GM19468 (cell line): Measurements from ENCODE around the gene RAX2.
"Not testable (repeated sequence)": the region's sequence is repeated elsewhere in the genome, so short reads cannot be mapped to it uniquely, and the experiment has no call there.

Source experiments
- ATAC-seq: cut with Tn5 transposase; IDR thresholded peaks from one replicate; pipeline ENCODE4 v1.9.1; 2021; ENCODE audit warnings: mild to moderate bottlenecking, moderate library complexity, moderate number of reproducible peaks; ENCODE audit not compliant: unreplicated experiment; ENCODE audit errors: extremely low read depth

The RAX2 gene

DNA sequence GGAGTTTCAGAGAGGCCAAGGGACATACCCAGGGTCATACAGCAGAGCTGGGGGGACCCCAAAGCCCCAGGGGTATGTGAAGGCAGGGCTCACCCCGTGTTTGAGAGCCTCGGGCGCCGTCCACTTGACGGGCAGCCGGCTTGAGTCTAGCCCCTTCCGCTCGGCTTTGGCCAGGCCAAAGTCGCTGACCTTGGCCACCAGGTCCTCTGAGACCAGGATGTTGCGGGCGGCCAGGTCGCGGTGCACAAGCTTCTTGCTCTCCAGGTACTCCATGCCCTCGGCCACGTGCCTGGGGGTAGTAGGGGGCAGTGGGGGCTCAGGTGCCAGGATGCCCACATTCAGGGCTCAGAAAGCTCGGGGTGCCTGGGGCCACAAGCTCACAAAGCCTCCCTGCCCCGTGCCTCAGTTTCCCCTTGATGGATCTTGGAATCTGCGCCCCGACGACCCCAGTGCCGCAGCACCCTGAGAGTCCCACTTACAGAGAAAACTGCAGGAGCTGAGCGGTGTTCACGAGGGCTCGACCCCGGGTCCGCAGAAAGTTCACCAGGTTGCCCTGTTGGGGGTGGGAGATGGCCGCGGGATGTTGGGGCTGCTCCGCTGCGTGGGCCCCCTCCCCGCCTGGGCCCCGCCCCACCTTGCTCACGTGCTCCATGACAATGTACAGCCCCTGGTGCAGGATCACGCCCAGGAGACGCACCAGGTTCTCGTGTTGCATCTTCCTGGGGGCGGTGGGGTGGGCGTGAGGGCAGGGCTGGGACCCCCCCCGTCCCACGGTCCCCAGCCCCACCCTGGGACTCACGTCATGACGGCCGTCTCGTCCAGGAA lies 7.1 kb upstream of the RAX2 start:
- ATAC-seq: no peak

DNA sequence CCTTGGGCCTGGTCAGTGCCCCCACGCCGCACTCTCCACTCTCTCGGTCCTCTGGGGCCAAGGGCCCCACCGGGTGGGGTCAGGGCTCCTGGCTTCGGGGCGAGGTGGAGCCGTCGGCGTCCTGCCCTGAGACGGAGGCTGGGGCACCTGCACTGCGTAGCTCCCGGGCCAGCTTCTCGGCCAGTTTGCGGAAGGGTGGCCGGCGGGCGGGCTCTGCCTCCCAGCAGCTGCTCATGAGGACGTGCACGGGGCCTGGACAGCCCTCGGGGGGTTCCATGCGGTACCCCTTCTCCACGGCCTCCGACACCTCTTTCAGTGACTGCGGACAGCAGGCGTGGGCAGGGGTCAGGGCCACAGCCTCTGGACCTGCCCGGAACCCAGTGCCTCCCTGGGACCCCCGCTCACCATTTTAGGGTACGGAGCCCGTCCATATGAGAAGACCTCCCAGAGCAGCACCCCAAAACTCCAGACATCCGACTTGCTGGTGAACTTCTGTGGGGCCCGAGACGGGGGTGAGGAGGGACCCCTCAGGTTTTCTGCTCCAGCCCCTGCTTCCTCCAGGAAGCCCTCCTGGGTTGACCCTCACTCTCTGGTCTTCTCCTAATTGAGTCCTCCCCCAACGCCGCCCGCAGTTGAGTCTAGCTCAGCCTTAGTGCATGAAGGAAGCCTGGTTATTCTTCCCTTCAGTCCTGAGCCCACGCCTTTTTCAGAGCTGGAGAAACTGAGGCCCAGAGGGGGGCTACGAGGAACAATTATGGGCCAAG lies 6.3 kb upstream of the RAX2 start:
- ATAC-seq: no peak

DNA sequence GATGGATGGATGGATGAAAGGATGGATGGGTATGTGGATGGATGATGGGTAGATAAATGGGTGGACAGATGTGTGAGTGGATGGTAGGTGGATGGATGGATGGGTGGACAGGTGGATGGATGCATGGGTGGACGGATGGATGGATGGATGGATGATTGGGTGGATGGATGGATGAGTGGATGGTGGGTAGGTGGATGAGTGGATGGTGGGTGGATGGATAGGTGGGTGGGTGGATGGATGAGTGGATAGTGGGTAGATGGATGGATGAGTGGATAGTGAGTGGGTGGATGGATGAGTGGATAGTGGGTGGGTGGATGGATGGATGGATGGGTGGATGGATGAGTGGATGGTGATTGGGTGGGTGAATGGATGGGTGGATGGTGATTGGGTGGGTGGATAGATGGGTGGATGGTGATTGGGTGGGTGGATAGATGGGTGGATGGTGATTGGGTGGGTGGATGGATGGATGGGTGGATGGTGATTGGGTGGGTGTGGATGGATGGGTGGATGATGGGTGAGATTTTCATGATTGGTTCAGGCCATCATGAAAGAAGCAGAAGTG lies 4.5 kb upstream of the RAX2 start:
- ATAC-seq: no peak

DNA sequence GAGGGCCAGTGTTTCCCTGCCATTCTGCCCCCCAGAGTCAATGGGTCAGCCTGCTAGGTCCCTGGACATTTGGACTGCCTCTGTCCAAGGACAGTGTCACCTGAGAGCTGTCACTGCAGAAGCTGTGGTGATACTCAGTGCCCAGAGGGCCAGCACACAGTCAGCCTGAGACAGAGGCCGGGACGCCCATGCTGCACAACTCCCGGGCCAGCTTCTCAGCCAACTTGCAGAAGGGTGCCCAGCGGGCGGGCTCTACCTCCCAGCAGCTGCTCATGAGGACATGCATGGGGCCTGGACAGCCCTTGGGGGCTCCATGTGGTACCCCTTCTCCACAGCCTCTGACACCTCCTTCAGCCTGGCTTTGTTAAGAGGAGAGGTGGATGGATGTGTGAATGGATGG lies 3.8 kb upstream of the RAX2 start:
- ATAC-seq: no peak

DNA sequence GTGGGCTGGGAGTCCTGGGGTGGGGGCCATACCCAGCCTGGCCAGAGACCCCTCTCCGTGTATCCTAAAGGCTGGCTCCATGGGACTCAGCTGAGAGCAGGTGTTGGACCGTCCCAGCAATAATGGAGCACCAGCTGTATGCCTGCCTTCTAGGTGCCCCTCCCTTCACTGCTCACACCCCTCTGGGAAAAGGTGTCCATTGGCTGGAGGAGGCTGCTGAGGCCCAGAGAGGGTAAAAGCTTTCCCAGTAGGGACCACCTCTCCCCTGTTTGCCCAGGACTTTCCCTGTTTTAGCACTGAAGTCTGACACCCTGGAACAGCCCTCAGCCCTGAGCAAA lies 3.3 kb upstream of the RAX2 start:
- ATAC-seq: no peak

DNA sequence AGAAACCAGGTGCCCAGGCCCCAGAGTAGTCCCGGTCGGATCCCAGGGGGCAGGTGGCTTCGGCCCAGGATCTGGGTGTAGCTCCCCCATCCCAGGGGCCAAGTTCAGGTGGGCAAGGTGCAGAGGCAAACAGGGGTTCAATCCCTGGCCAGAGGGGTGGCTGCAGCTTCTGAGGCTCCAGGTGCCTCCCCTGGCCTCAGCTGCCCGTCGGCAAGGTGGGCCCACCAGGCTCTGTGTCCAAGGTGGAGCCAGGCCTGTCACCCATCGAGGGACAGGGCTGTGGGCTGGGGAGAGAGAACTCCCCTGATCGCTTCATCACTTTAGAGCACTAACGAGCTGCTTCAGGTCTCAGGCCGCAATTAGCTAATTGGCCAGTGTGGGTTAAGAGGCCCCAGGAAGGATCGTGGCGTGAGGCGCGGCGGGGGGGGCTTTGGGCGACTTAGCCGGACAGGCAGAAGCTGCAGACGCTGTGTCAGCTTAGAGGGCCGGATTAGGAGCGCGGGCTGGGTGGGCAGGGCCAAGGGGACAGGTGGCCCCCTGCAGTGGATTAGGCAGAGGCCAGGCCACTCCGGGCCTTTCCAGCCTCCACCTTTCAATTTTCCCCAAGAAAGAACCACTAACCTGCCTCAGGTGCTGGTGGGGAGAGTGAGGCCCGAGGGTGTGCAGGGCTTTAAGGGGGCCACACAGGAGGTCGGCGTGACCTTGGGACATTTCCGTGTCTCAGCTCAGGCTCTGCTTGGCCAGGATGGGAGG lies 2.8 kb upstream of the RAX2 start:
- no peak for ATAC-seq

DNA sequence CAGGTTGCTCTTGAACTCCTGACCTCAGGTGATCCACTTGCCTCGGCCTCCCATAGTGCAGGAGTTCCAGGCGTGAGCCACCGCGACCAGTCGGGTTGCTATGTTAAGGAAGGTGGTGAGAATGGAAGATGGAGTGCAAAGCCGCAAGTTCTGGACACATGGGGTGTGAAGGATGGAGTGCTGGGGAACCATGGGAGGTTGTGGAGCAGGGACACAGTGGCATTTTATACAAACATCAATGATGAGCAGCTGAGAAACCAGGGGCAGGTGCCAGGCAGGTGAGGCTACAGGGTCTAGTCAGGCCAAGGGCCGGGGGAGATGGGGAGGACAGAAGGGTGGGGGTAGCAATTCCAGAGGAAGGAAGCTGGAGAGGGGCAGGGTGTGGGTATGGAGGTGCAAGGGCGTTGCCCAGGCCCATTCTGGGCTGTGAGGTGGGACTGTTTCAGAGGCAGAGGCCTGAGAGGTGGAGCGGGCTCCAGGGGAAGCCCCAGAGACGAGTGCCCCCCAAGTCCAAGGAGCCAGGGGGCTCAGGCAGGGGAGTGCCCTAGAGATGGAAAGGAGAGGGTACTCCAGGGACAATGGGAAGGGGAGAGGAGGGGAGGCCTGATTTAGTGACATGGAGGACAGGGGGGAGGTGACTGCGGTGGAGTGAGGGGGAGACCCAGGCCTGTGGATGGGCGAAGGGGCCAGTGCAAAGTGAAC lies 1.9 kb upstream of the RAX2 start:
- ATAC-seq: no peak

DNA sequence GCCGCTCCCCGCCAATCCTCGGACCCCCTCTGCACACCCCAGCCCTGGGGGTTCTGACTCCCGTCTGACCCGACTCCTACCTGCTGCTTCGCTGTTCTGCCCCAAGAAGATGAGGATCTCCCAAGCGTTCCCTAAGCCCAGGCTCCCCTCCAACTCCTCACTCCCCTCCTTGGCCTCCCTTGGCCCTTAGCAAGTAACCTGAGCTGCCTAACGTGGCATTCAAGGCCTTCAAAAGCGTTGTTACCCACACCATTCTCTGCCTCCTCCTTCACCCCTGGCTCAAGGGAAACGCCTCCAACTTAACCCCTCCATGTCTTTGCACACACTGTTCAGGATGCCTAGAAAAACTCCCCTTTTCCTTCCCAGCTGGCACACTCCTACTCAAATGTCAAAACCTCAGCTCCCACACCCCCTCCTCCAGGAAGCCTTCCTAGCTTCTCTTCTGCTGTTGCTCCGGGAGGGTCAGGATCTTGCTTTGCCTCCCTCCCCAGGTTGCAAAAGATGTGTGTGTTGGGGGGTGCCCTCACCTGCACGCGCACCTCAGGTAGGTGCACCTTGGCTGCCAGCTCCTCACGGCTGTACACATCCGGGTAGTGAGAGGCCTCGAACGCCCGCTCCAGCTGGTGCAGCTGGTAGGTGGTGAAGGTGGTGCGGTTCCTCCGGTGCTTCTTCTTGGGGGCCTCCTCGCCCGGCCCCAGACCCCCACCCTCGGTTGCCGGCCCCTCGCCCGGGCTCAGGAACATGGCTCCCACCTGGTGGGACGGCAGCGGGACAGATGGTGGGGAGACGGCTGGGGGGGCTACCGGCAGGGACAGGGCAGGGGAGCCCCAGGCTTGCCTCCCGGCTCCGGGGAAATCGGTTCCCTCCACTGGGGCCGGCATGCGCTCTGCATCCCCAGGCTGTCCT lies 775 bp downstream of the RAX2 start:
- ATAC-seq: no peak

DNA sequence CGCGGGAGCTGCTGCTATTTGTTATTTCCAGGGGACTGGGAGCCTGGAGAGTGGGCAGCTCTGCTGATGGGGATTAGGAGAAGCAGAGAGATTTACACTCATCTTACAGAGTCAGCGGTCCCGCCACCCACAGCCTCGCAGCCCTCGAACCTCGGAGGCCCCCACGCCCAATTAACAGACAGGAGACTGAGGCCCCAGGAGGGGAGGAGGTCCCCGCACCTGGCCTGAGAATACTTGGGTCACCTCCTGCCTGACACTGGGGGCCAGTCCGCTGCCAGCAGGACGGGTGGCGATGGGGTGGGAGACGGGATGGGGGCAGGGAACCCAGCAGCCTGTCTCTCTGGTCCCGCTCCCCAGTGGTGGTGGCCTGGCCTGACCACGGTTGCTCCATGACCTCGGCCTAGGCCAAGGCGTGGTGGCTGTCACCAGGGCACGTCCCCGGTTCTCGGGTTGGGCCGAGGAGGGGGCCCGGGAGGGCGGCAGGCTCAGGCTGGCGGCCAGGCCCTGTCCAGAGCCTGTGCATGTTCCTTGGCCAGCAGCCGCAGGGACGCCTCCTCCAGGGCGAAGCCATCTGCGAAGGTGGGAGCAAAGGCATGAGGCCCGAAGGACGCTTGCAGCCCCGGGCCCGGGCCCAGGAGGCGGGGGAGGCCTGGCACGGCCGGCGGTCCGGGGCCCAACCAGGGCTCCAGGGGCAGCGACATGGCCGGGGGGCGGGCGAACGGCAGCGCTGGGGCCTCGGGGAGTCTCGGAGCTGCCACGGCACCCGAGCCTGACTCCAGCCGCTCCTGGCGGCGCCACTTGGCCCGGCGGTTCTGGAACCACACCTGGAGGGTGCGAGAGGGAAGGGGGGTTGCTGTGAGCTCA lies 1.7 kb downstream of the RAX2 start:
- no peak for ATAC-seq

DNA sequence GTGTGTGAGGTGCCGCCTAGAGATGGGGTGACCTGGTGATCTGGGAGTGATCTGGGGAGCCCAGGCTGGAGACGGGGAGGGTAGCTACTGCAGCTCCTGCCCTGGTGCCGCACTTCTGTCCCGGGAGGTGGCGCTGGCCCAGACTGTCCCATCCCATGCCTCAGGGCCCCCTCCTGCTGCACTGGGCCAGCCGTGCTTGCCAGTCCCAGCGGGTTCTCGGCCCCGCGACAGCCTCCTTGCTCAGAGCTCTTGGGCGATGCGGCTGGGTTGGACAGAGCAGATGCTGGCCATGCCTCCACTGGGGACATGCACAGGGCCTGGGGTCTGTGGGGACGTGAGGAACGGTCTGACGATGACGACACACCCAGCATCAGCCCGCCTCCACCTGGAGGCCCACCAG lies 2.5 kb downstream of the RAX2 start:
- ATAC-seq: no peak

DNA sequence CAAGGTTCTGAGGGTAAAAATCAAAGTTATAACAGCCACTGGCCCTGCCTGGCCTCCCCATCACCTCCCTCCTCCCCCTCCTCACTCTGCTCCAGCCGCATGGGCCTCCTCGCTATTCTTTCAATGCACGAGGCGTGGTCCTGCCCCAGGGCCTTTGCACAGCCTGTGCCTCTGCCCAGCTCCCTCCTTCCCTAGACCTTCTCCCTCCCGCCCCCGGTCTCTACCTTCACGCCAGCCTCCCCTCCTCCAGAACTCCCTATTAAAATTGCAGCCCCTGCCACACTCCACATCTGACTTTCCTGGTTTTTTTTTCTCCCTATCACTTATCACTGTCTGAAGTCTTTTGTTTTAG lies 3.3 kb downstream of the RAX2 start:
- ATAC-seq: no peak

DNA sequence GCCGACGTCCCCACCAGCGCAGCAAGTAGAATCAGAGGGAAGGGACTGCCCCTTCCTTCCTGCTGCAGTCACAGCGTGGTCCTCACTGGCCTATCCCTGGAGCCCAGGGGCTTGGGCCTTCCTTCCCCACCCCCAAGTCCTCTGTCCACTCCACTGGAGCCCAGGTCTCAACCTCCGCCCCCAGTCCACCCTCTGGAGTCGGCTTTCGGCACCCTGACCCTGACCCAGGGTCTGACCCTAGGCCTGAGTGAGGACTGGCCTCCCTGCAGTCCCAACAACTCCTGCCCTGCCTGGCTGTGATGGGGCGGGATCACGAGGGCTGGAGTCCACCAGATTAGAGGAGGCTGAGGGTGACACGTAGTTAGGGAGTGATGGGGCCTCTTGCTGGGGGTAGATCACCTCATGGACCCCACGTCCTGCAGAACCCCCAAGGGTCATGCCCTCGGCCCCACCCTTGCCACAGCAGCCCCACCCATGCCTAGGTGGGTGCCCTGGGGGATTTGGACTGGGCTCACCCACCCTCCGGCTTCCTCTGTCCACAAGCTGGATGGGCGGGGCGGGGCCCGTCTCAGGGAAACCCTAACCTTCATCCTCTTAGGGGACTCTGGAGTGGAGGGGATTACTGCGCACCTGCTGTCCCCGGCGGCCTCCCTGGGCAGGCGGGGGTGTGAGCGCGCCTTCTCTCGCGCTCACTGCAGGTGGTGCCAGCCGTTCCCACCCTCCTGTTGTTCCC lies 3.8 kb downstream of the RAX2 start:
- no peak for ATAC-seq

DNA sequence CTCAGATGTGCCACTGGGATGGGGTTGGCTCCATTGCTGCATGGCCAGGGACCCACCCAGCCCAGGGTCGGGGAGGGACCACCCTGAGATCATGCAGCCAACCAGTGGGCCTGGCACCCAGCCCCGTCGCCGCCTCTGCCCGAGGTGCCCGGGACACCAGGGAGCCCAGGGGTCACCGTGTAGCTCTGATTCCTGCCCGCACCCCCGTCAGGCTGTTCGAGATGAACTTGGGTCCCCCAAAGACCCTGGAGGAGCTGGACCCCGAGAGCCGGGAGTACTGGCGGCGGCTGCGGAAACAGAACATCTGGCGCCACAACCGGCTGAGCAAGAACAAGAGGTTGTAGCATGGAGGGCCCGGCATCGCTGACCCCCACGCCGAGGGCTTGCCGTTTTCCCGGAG lies 5.0 kb downstream of the RAX2 start:
- ATAC-seq: no peak

DNA sequence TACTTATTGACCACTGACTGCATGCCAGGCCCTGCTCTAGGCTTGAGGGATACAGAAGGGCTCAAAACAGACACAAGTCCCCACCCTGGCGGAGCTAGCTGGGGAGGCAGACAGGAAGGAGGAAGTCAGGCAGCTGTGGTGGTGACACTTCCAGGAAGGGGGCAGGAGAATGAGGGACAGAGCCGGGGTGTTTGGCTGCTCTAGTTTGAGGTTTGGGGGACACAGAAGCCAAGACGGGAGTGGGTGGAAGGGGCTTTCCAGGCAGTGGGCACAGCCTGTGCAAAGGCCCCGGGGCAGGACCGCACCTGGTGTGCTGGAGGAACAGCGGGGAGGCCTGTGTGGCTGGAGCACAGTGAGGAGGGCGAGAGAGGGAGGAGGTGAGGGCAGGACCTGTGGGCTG lies 5.5 kb downstream of the RAX2 start:
- ATAC-seq: no peak

DNA sequence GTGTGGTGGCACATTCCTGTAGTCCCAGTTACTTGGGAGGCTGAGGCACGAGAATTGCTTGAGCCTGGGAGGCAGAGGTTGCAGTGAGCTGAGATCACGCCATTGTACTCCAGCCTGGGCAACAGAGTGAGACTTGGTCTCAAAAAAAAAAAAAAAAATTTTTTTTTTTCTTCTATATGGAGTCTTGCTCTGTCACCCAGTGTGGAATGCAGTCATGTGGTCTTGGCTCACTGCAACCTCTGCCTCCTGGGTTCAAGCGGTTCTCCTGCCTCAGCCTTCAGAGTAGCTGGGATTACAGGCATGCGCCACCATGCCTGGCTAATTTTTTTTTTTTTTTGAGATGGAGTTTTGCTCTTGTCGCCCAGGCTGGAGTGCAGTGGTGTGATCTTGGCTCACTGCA lies 6.3 kb downstream of the RAX2 start:
- ATAC-seq: not testable (repeated sequence)

DNA sequence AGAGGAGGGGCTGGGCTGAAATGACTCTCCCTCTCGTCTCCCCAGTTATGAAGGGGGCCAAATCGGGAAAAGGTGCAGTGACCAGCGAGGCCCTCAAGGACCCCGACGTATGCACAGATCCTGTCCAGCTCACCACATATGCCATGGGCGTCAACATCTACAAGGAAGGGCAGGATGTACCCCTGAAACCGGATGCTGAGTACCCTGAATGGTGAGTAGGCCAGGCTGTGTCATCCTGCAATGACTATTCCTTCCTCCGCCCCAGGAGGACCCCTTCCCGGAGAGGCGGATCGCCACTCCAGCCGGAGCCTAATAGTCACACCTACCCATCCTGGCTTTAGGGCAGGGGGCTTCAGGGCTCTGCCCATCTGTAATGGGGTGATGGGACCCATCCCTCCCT lies 6.9 kb downstream of the RAX2 start:
- no peak for ATAC-seq

DNA sequence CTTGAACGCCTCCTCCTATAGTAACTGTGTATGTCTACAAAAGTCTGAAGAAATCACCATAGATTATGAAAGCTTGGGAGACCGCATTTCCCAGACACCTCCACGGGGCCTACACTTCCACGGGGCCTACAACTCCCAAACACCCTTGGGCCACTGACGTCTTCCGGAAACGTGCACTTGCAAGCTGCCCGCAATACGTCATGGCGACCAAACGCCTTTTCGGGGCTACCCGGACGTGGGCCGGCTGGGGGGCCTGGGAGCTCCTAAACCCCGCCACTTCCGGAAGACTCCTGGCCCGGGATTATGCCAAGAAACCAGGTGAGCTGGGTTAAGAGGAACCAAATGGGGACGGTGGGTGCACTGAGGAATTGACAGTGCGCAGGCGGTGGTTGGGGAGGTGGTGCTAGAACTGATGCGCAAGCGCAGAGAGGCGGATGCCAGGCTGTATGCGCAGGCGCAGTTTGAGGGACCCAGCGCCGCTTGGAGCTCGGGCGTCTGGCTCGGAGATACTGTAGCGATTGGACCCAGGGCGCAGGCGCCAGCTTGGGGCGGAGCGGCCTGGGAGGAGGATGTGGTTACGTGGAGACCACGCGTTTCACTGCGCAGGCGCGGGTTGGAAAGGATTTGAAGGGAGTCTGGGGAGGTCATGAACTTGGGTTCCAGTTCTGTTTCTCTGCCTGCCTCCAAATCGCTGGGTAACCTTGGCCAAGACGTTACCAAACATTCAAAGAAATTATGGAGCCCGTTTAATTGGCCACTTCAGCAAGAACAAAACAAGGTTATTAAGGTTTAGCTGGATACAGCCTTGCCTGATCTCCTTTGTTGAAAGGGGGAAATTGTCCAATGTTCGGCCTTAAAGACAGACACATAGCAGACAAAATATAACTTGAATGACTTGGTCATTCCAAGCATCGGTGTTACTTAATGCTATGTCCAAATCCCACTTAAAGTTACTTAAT lies 9.2 kb downstream of the RAX2 start, which contains the start of gene MRPL54:
Gene MRPL54 (plus strand): TSS at position 182 of the 959 bp plus-strand sequence. CDS start 19 bp downstream, at position 201.
- ATAC-seq: peak; percentile 67
